OCI-M1 (cell line): ENCODE measurements around the gene VAV3.

Source experiments
- DNase-seq: peaks from one replicate; lab custom pipeline; 2025; lab: John Stamatoyannopoulos, UW

The VAV3 gene

GRCh38 chr1:107793896-107794453 is 171.0 kb downstream of the VAV3 start:
- DNase-seq, result no peak

- no peak for DNase-seq
Measured at GRCh38 chr1:107791348-107791747, 173.6 kb downstream of the VAV3 start.

GRCh38 chr1:107789817-107790524 is 175.0 kb downstream of the VAV3 start:
- DNase-seq, result no peak

GRCh38 chr1:107788206-107789202 is 176.5 kb downstream of the VAV3 start:
- no peak for DNase-seq

GRCh38 chr1:107787299-107787698 is 177.7 kb downstream of the VAV3 start:
- DNase-seq, result peak; percentile 5

- peak; percentile 12 for DNase-seq
Measured at GRCh38 chr1:107786203-107786845, 178.7 kb downstream of the VAV3 start.

- DNase-seq, result no peak
Measured at GRCh38 chr1:107785496-107786202, 179.3 kb downstream of the VAV3 start.

- peak; percentile 72 for DNase-seq
Measured at GRCh38 chr1:107782217-107782845, 182.6 kb downstream of the VAV3 start.

GRCh38 chr1:107781245-107781644 is 183.7 kb downstream of the VAV3 start:
- no peak for DNase-seq

GRCh38 chr1:107777664-107778047 is 187.3 kb downstream of the VAV3 start:
- no peak for DNase-seq

- DNase-seq, result no peak
Measured at GRCh38 chr1:107776900-107777663, 187.9 kb downstream of the VAV3 start.

- DNase-seq, result no peak
Measured at GRCh38 chr1:107771377-107771776, 193.6 kb downstream of the VAV3 start.

- DNase-seq, result no peak
Measured at GRCh38 chr1:107767156-107767582, 197.8 kb downstream of the VAV3 start.

GRCh38 chr1:107766533-107766932 is 198.4 kb downstream of the VAV3 start:
- no peak for DNase-seq

- DNase-seq, result no peak
Measured at GRCh38 chr1:107762751-107763390, 202.1 kb downstream of the VAV3 start.

GRCh38 chr1:107760065-107760464 is 204.9 kb downstream of the VAV3 start:
- no peak for DNase-seq

GRCh38 chr1:107750364-107750959 is 214.5 kb downstream of the VAV3 start:
- DNase-seq, result peak; percentile 90

- DNase-seq, result peak; percentile 54
Measured at GRCh38 chr1:107748531-107748930, 216.4 kb downstream of the VAV3 start.

GRCh38 chr1:107741242-107741641 is 223.7 kb downstream of the VAV3 start:
- no peak for DNase-seq
